Mesendoderm (in vitro differentiated cells): ENCODE data around the gene SEC11A.
"Not testable (repeated sequence)": the region's sequence is repeated elsewhere in the genome, so short reads cannot be mapped to it uniquely, and the experiment has no call there.

Experiments
- DNase-seq: peaks from one replicate; pipeline ENCODE4 v3.0.0; 2013
- H2AK5ac ChIP-seq: 2 replicates; pipeline ENCODE4 v1.6.1; 2013; ENCODE audit warnings: low read length, inconsistent platforms
- H2BK120ac ChIP-seq: 2 replicates; pipeline ENCODE4 v1.6.1; 2013; ENCODE audit warnings: low read depth, mild to moderate bottlenecking, low read length, moderate library complexity, mixed read lengths
- H2BK15ac ChIP-seq: replicated peaks from 2 replicates; pipeline ENCODE4 v1.6.1; 2013; ENCODE audit warnings: low read depth, mild to moderate bottlenecking, moderate library complexity
- H2BK5ac ChIP-seq: 2 replicates; pipeline ENCODE4 v1.6.1; 2013; ENCODE audit warnings: low read length, inconsistent platforms
- H3K18ac ChIP-seq: 2 replicates; pipeline ENCODE4 v1.6.1; 2013; ENCODE audit warnings: mild to moderate bottlenecking, low read length, mixed read lengths
- H3K23ac ChIP-seq: one replicate; pipeline ENCODE4 v1.6.1; 2013; ENCODE audit warnings: low read length
- H3K27ac ChIP-seq: 2 replicates; pipeline ENCODE4 v1.5.1; 2013; ENCODE audit warnings: low read depth, mild to moderate bottlenecking, inconsistent platforms, low read length, moderate library complexity
- H3K27me3 ChIP-seq: 2 replicates; pipeline ENCODE4 v1.6.1; 2013; ENCODE audit warnings: low read length, control low read depth, mild to moderate bottlenecking, inconsistent platforms; ENCODE audit not compliant: insufficient read depth, poor library complexity
- H3K36me3 ChIP-seq: 2 replicates; pipeline ENCODE4 v1.6.1; 2013; ENCODE audit warnings: low read length, inconsistent platforms; ENCODE audit not compliant: control insufficient read depth, insufficient read depth
- H3K4ac ChIP-seq: one replicate; pipeline ENCODE4 v1.6.1; 2013; ENCODE audit warnings: low read depth, mild to moderate bottlenecking, low read length, moderate library complexity
- H3K4me1 ChIP-seq: 2 replicates; pipeline ENCODE4 v1.6.1; 2013; ENCODE audit warnings: low read depth, low read length, inconsistent platforms; ENCODE audit not compliant: control insufficient read depth
- H3K4me2 ChIP-seq: 2 replicates; pipeline ENCODE4 v1.6.1; 2013; ENCODE audit warnings: low read length
- H3K4me3 ChIP-seq: 2 replicates; pipeline ENCODE4 v1.5.1; 2013; ENCODE audit warnings: mild to moderate bottlenecking, low read length
- H3K56ac ChIP-seq: one replicate; pipeline ENCODE4 v1.6.1; 2013; ENCODE audit warnings: low read length
- H3K79me1 ChIP-seq: 2 replicates; pipeline ENCODE4 v1.6.1; 2013; ENCODE audit warnings: low read length, inconsistent platforms
- H3K79me2 ChIP-seq: 2 replicates; pipeline ENCODE4 v1.6.1; 2013; ENCODE audit warnings: mild to moderate bottlenecking, low read length; ENCODE audit not compliant: control insufficient read depth, insufficient read depth
- H3K9ac ChIP-seq: 2 replicates; pipeline ENCODE4 v1.6.1; 2013; ENCODE audit warnings: low read length, inconsistent platforms
- H4K5ac ChIP-seq: one replicate; pipeline ENCODE4 v1.6.1; 2013; ENCODE audit warnings: low read length
- H4K8ac ChIP-seq: one replicate; pipeline ENCODE4 v1.6.1; 2013; ENCODE audit warnings: low read depth, mild to moderate bottlenecking, control low read depth, low read length, moderate library complexity
- WGBS: extraction: QIAGEN DNeasy Blood & Tissue Kit; methylation state at CpG from one replicate; pipeline ENCODE4 v1.1.7; 2013; ENCODE audit warnings: low lambda C conversion rate, missing lambda C conversion rate; ENCODE audit not compliant: insufficient coverage; ENCODE audit errors: extremely low coverage; 5-methylcytosine and 5-hydroxymethylcytosine counted together

The SEC11A gene

GRCh38 chr15:84735480-84736061 lies 19.6 kb upstream of the SEC11A start:
- DNase-seq, result not testable (repeated sequence)

GRCh38 chr15:84734794-84735479 lies 19.0 kb upstream of the SEC11A start:
- H4K8ac ChIP-seq, result no peak overlapping the region
- H2BK5ac ChIP-seq, result no peak overlapping the region
- no peaks in the 10 kb centered on the region for H3K79me2 ChIP-seq
- no peak overlapping the region for H2AK5ac ChIP-seq
- no peak overlapping the region for H3K4me3 ChIP-seq
- H3K18ac ChIP-seq, result peak overlapping the region; percentile 52
- peak; percentile 99 for DNase-seq
- no peak overlapping the region for H2BK120ac ChIP-seq
- H2BK15ac ChIP-seq, result no peak overlapping the region
- H3K9ac ChIP-seq, result no peak overlapping the region
- peak overlapping the region; percentile 33 for H3K27ac ChIP-seq
- no peaks in the 10 kb centered on the region for H3K36me3 ChIP-seq
- no peaks in the 10 kb centered on the region for H3K79me1 ChIP-seq
- H3K27me3 ChIP-seq, result no peaks in the 10 kb centered on the region
- peak overlapping the region; percentile 40 for H3K56ac ChIP-seq
- no peak overlapping the region for H4K5ac ChIP-seq
- H3K23ac ChIP-seq, result no peak overlapping the region
- peaks cover 2% of the 10 kb centered on the region for H3K4me1 ChIP-seq
- peak overlapping the region; percentile 71 for H3K4ac ChIP-seq
- no CpG with 5 or more reads among the region's 7 CpGs for WGBS
- H3K4me2 ChIP-seq, result peak overlapping the region; percentile 12

More at GRCh38 chr15:84735480-84736061, 19.6 kb upstream of the SEC11A start:
- no CpG with 5 or more reads among the region's 9 CpGs for WGBS
- H3K79me2 ChIP-seq, H4K8ac ChIP-seq, H2BK120ac ChIP-seq, H3K4ac ChIP-seq, H2BK15ac ChIP-seq, H3K36me3 ChIP-seq, H4K5ac ChIP-seq, H3K4me1 ChIP-seq, H3K23ac ChIP-seq, H3K27me3 ChIP-seq, H3K79me1 ChIP-seq, H2BK5ac ChIP-seq, H3K9ac ChIP-seq, H2AK5ac ChIP-seq, H3K4me3 ChIP-seq: not testable (repeated sequence)
- Histone ChIP-seq H3K18ac (peak overlapping the region; percentile 52), H3K4me2 (peak overlapping the region; percentile 12), H3K27ac (peak overlapping the region; percentile 15), H3K56ac (peak overlapping the region; percentile 40)

GRCh38 chr15:84731774-84732173 lies 15.8 kb upstream of the SEC11A start:
- no peaks in the 10 kb centered on the region for H3K36me3 ChIP-seq
- H3K4me2 ChIP-seq, result no peak overlapping the region
- no peak overlapping the region for H4K8ac ChIP-seq
- H3K79me1 ChIP-seq, result no peaks in the 10 kb centered on the region
- H3K23ac ChIP-seq, result no peak overlapping the region
- no peak overlapping the region for H3K56ac ChIP-seq
- H3K27me3 ChIP-seq, result no peaks in the 10 kb centered on the region
- H3K9ac ChIP-seq, result no peak overlapping the region
- H3K18ac ChIP-seq, result no peak overlapping the region
- no peak overlapping the region for H2BK5ac ChIP-seq
- H3K27ac ChIP-seq, result no peak overlapping the region
- H3K79me2 ChIP-seq, result no peaks in the 10 kb centered on the region
- H4K5ac ChIP-seq, result no peak overlapping the region
- H3K4ac ChIP-seq, result no peak overlapping the region
- no peak overlapping the region for H2AK5ac ChIP-seq
- H3K4me3 ChIP-seq, result no peak overlapping the region
- DNase-seq, result no peak
- H2BK15ac ChIP-seq, result no peak overlapping the region
- H2BK120ac ChIP-seq, result no peak overlapping the region
- H3K4me1 ChIP-seq, result peaks cover 2% of the 10 kb centered on the region

- H2BK120ac ChIP-seq, result no peak overlapping the region
- H3K27me3 ChIP-seq, result no peaks in the 10 kb centered on the region
- H2BK15ac ChIP-seq, result no peak overlapping the region
- no peaks in the 10 kb centered on the region for H3K79me1 ChIP-seq
- H3K18ac ChIP-seq, result no peak overlapping the region
- H3K4ac ChIP-seq, result no peak overlapping the region
- H4K5ac ChIP-seq, result no peak overlapping the region
- H3K4me2 ChIP-seq, result no peak overlapping the region
- WGBS, result no CpG with 5 or more reads among the region's 6 CpGs
- no peak overlapping the region for H2AK5ac ChIP-seq
- H3K4me1 ChIP-seq, result peaks cover 4% of the 10 kb centered on the region
- no peak for DNase-seq
- H3K27ac ChIP-seq, result no peak overlapping the region
- no peak overlapping the region for H3K23ac ChIP-seq
- H3K4me3 ChIP-seq, result no peak overlapping the region
- no peak overlapping the region for H4K8ac ChIP-seq
- H3K9ac ChIP-seq, result no peak overlapping the region
- no peaks in the 10 kb centered on the region for H3K36me3 ChIP-seq
- no peaks in the 10 kb centered on the region for H3K79me2 ChIP-seq
- no peak overlapping the region for H3K56ac ChIP-seq
- H2BK5ac ChIP-seq, result no peak overlapping the region
These were observed 11.5 kb upstream of the SEC11A start for GRCh38 chr15:84727429-84727828.

GRCh38 chr15:84725001-84725491 lies 9.1 kb upstream of the SEC11A start:
- peak overlapping the region; percentile 51 for H3K18ac ChIP-seq
- H3K27ac ChIP-seq, result peak overlapping the region; percentile 87
- no peaks in the 10 kb centered on the region for H3K36me3 ChIP-seq
- no peak overlapping the region for H4K5ac ChIP-seq
- peaks cover 4% of the 10 kb centered on the region for H3K4me1 ChIP-seq
- WGBS, result no CpG with 5 or more reads among the region's 1 CpG
- H3K23ac ChIP-seq, result no peak overlapping the region
- no peak overlapping the region for H3K4me2 ChIP-seq
- H3K9ac ChIP-seq, result no peak overlapping the region
- H3K56ac ChIP-seq, result peak overlapping the region; percentile 80
- H3K4ac ChIP-seq, result no peak overlapping the region
- H3K4me3 ChIP-seq, result no peak overlapping the region
- H4K8ac ChIP-seq, result no peak overlapping the region
- H3K79me2 ChIP-seq, result no peaks in the 10 kb centered on the region
- peak overlapping the region; percentile 85 for H2BK5ac ChIP-seq
- peak overlapping the region; percentile 51 for H2AK5ac ChIP-seq
- peak overlapping the region; percentile 88 for H2BK120ac ChIP-seq
- no peaks in the 10 kb centered on the region for H3K79me1 ChIP-seq
- H2BK15ac ChIP-seq, result no peak overlapping the region
- no peaks in the 10 kb centered on the region for H3K27me3 ChIP-seq
- peak; percentile 77 for DNase-seq
